ENCODE results near the gene CDC26.

Gene CDC26

GRCh38 chr9:113306566-113306965, 31.2 kb upstream of the CDC26 start:
- in situ Hi-C loops (cut with MboI; ENCODE audit: low pct_unique_long_range_greater_than_20kb, low sequenced_read_pairs, unreplicated experiment), result loop anchor here (25.0 kb wide), 1 partner anchor 356 kb away; no protein-coding TSS in a partner anchor
- no peak for TF ChIP-seq CTCF (IDR thresholded peaks at IDR 0.05; ENCODE audit: extremely low read depth, insufficient read depth, missing control alignments)
- no peak for DNase-seq (ENCODE audit: low spot score)

GRCh38 chr9:113302792-113303418, 27.5 kb upstream of the CDC26 start, which contains the start of gene RNF183:
TSS of gene RNF183 (minus strand) at chr9:113303376. CDS start at chr9:113298184, 5,192 bp downstream.
- DNase-seq (ENCODE audit: low spot score), result no peak
- in situ Hi-C loops (cut with MboI; ENCODE audit: low pct_unique_long_range_greater_than_20kb, low sequenced_read_pairs, unreplicated experiment), result loop anchor here (25.0 kb wide), 1 partner anchor 359 kb away; no protein-coding TSS in a partner anchor
- TF ChIP-seq CTCF (IDR thresholded peaks at IDR 0.05; ENCODE audit: extremely low read depth, insufficient read depth, missing control alignments), result no peak

- in situ Hi-C loops (cut with MboI; ENCODE audit: low pct_unique_long_range_greater_than_20kb, low sequenced_read_pairs, unreplicated experiment), result loop anchor here (25.0 kb wide), 1 partner anchor 361 kb away; no protein-coding TSS in a partner anchor
- DNase-seq (ENCODE audit: low spot score), result no peak
- no peak for TF ChIP-seq CTCF (IDR thresholded peaks at IDR 0.05; ENCODE audit: extremely low read depth, insufficient read depth, missing control alignments)
Measured at GRCh38 chr9:113301548-113301947, 26.2 kb upstream of the CDC26 start.

- in situ Hi-C loops (cut with MboI; ENCODE audit: low pct_unique_long_range_greater_than_20kb, low sequenced_read_pairs, unreplicated experiment), result loop anchor here (25.0 kb wide), 1 partner anchor 362 kb away; no protein-coding TSS in a partner anchor
- TF ChIP-seq CTCF (IDR thresholded peaks at IDR 0.05; ENCODE audit: extremely low read depth, insufficient read depth, missing control alignments), result no peak
- DNase-seq (ENCODE audit: low spot score), result no peak
Measured at GRCh38 chr9:113299800-113300292, 24.5 kb upstream of the CDC26 start.

GRCh38 chr9:113298924-113299770, 23.8 kb upstream of the CDC26 start:
- TF ChIP-seq CTCF (IDR thresholded peaks at IDR 0.05; ENCODE audit: extremely low read depth, insufficient read depth, missing control alignments), result no peak
- in situ Hi-C loops (cut with MboI; ENCODE audit: low pct_unique_long_range_greater_than_20kb, low sequenced_read_pairs, unreplicated experiment), result no loop called here
- no peak for DNase-seq (ENCODE audit: low spot score)

GRCh38 chr9:113298311-113298710, 22.9 kb upstream of the CDC26 start:
- in situ Hi-C loops (cut with MboI; ENCODE audit: low pct_unique_long_range_greater_than_20kb, low sequenced_read_pairs, unreplicated experiment), result no loop called here
- TF ChIP-seq CTCF (IDR thresholded peaks at IDR 0.05; ENCODE audit: extremely low read depth, insufficient read depth, missing control alignments), result no peak
- DNase-seq (ENCODE audit: low spot score), result no peak
